CD8-positive, alpha-beta memory T cell (primary cell): ENCODE results near the gene TNFRSF9. TPM values are rescaled to one million over a fixed set of nuclear protein-coding genes. Genes with fewer than 3 reads are reported as not detected.
A peak's percentile ranks its signal among the peaks of the same experiment; 100 is the strongest.

Experiments
- CTCF ChIA-PET: fragments of 350-600 bp; sonication (Branson Sonifier 250); formaldehyde crosslinking; loops from one replicate; lab custom pipeline; 2021; ENCODE audit warnings: antibody characterized with exemption; lab: Charles Lee
- POLR2A ChIA-PET: fragments of 350-600 bp; sonication (Branson Sonifier 250); formaldehyde crosslinking; loops from one replicate; lab custom pipeline; 2021; ENCODE audit warnings: antibody characterized with exemption; lab: Charles Lee
- DNase-seq, 5 donors: peaks; one replicate each; pipeline versions ENCODE4 v3.0.0 to v3.0.0-alpha.2; 2020 to 2022; ENCODE audit warnings: mixed read lengths in 1 of 5
- H3K27ac ChIP-seq: one replicate; pipeline ENCODE4 v1.7.0; 2013; ENCODE audit warnings: low read depth, mild to moderate bottlenecking, low read length, moderate library complexity
- H3K27me3 ChIP-seq: 2 replicates; pipeline ENCODE4 v1.7.0; 2013; ENCODE audit warnings: low read length, mild to moderate bottlenecking; ENCODE audit not compliant: insufficient read depth, poor library complexity, severe bottlenecking
- H3K36me3 ChIP-seq: 2 replicates; pipeline ENCODE4 v1.7.0; 2013; ENCODE audit warnings: mild to moderate bottlenecking, low read length, moderate library complexity; ENCODE audit not compliant: insufficient read depth
- H3K4me1 ChIP-seq: 2 replicates; pipeline ENCODE4 v1.7.0; 2013; ENCODE audit warnings: mild to moderate bottlenecking, low read length, moderate library complexity; ENCODE audit not compliant: insufficient read depth
- H3K4me3 ChIP-seq: 2 replicates; pipeline ENCODE4 v1.7.0; 2013; ENCODE audit warnings: mild to moderate bottlenecking, low read length
- H3K9me3 ChIP-seq: 2 replicates; pipeline ENCODE4 v1.7.0; 2013; ENCODE audit warnings: mild to moderate bottlenecking, low read length
- H3K27ac Mint-ChIP-seq, 8 donors: one replicate each; pipeline ENCODE4 v1.8.0; 2020 to 2021; ENCODE audit warnings: mixed read lengths in 8 of 8, mild to moderate bottlenecking in 6 of 8, inconsistent platforms in 3 of 8, moderate library complexity in 3 of 8
- H3K27me3 Mint-ChIP-seq, 2 donors: one replicate each; pipeline ENCODE4 v1.8.0; 2020 to 2021; ENCODE audit warnings: mixed read lengths in 2 of 2, mild to moderate bottlenecking in 1 of 2, moderate library complexity in 1 of 2
- H3K36me3 Mint-ChIP-seq, 3 donors: one replicate each; pipeline ENCODE4 v1.8.0; 2020 to 2021; ENCODE audit warnings: mixed read lengths in 3 of 3, inconsistent platforms in 1 of 3, mild to moderate bottlenecking in 1 of 3
- H3K4me1 Mint-ChIP-seq, 3 donors: one replicate each; pipeline ENCODE4 v1.8.0; 2020 to 2021; ENCODE audit warnings: mixed read lengths in 3 of 3, inconsistent platforms in 1 of 3, mild to moderate bottlenecking in 1 of 3
- H3K4me3 Mint-ChIP-seq, 7 donors: one replicate each; pipeline ENCODE4 v1.8.0; 2020 to 2021; ENCODE audit warnings: mixed read lengths in 7 of 7, mild to moderate bottlenecking in 6 of 7, moderate library complexity in 4 of 7, inconsistent platforms in 2 of 7
- H3K9me3 Mint-ChIP-seq, 5 donors: one replicate each; pipeline ENCODE4 v1.8.0; 2020 to 2022; ENCODE audit warnings: mixed read lengths in 5 of 5, mild to moderate bottlenecking in 3 of 5, moderate library complexity in 2 of 5, inconsistent platforms in 1 of 5
- polyA plus RNA-seq: library from polyadenylated mRNA; unstranded; fragments of 300-500 nt; fragmentation: Illumina TruSeq; gene quantifications from one replicate; pipeline ENCODE4 v1.2.3, GENCODE V29; 2021
- total RNA-seq, 2 experiments: library from RNA; stranded (reverse); gene quantifications; one replicate each; pipeline ENCODE4 v1.2.3, GENCODE V29; 2021

The TNFRSF9 gene
- total RNA-seq = 100 to 1,000 TPM; 273 to 279 TPM
- 14.4 TPM for polyA plus RNA-seq

GRCh38 chr1:7940745-7941436 is at the start of gene TNFRSF9:
Gene TNFRSF9, minus strand, starts transcription at chr1:7940839. Its CDS starts 845 bp downstream, at chr1:7939994.
- POLR2A ChIA-PET = interaction anchor here (0.6 kb wide), 1 partner anchor 26 kb away, joined by 11 read pairs; no protein-coding TSS in a partner anchor
- peak within 1 kb of the TSS; percentile 76 to 87 (median 82) for H3K4me3 Mint-ChIP-seq
- peak within 1 kb of the TSS in 7 of 8 donors; percentile 75 to 96 (median 87) for H3K27ac Mint-ChIP-seq
- H3K4me3 ChIP-seq = no peak within 1 kb of the TSS
- peak in 4 of 5 donors; percentile 30 to 76 (median 60) for DNase-seq
- peaks cover 52 to 65% (median 63%) of the 10 kb centered on the region in 3 donors for H3K4me1 Mint-ChIP-seq
- no peaks in the 10 kb centered on the region for H3K9me3 Mint-ChIP-seq
- no peak within 1 kb of the TSS for H3K27ac ChIP-seq
- H3K36me3 ChIP-seq = no peaks in the 10 kb centered on the region
- no peaks in the 10 kb centered on the region for H3K36me3 Mint-ChIP-seq
- no peaks in the 10 kb centered on the region for H3K27me3 ChIP-seq
- H3K9me3 ChIP-seq = no peaks in the 10 kb centered on the region
- CTCF ChIA-PET = interaction anchor here (0.8 to 2.3 kb wide), 9 partner anchors 9 to 44 kb away, joined by 3 to 9 read pairs (median 3); partner anchors contain the start of gene PARK7
- H3K27me3 Mint-ChIP-seq = peaks cover 8 to 29% of the 10 kb centered on the region in 2 donors
- peaks cover 25% of the 10 kb centered on the region for H3K4me1 ChIP-seq

- CTCF ChIA-PET = no interaction called here
- H3K36me3 Mint-ChIP-seq = peaks cover 12 to 48% (median 13%) of the 10 kb centered on the region in 3 donors
- no peak overlapping the region for H3K4me3 ChIP-seq
- no peaks in the 10 kb centered on the region for H3K9me3 ChIP-seq
- no peaks in the 10 kb centered on the region for H3K4me1 ChIP-seq
- peaks cover 17% of the 10 kb centered on the region for H3K36me3 ChIP-seq
- no peak for DNase-seq
- H3K27ac Mint-ChIP-seq = peak overlapping the region in 6 of 8 donors; percentile 4 to 98 (median 82)
- no peak overlapping the region for H3K27ac ChIP-seq
- peaks cover 0 to 2% (median 0%) of the 10 kb centered on the region in 5 donors for H3K9me3 Mint-ChIP-seq
- H3K27me3 Mint-ChIP-seq = no peaks in the 10 kb centered on the region
- H3K4me1 Mint-ChIP-seq = peaks cover 0 to 9% (median 2%) of the 10 kb centered on the region in 3 donors
- H3K27me3 ChIP-seq = no peaks in the 10 kb centered on the region
- H3K4me3 Mint-ChIP-seq = no peak overlapping the region
- POLR2A ChIA-PET = no interaction called here
Measured at GRCh38 chr1:7989762-7990428, 49.3 kb upstream of the TNFRSF9 start.

DNA sequence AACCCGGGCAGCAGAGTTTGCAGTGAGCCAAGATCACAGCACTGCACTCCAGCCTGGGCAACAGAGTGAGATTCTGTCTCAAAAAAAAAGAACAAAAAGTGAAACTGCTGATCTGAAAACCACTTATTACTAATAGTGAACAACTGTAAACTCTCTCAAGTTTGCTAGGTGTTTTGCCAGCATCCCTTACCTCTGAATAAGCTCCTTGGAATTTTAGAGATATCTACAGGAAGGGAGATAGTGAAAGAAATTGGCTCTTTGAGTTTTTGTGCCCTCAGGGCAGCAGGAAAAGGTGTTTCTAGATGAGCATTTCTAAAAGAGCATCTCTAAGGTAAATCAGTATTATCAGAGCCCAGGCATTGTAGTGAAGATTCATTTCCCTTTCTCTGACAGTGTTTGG is 47.9 kb upstream of the TNFRSF9 start:
- Histone ChIP-seq H3K9me3 (no peaks in the 10 kb centered on the region), H3K27ac (no peak overlapping the region), H3K4me1 (no peaks in the 10 kb centered on the region), H3K27me3 (no peaks in the 10 kb centered on the region), H3K36me3 (peaks cover 30% of the 10 kb centered on the region), H3K4me3 (no peak overlapping the region)
- peaks cover 12 to 59% (median 13%) of the 10 kb centered on the region in 3 donors for H3K36me3 Mint-ChIP-seq
- H3K27ac Mint-ChIP-seq = peak overlapping the region in 2 of 8 donors; percentile 72
- ChIA-PET CTCF (no interaction called here), POLR2A (no interaction called here)
- H3K4me1 Mint-ChIP-seq = peaks cover 0 to 9% (median 0%) of the 10 kb centered on the region in 3 donors
- H3K4me3 Mint-ChIP-seq = no peak overlapping the region
- DNase-seq = no peak
- peaks cover 0 to 2% of the 10 kb centered on the region in 2 donors for H3K27me3 Mint-ChIP-seq
- H3K9me3 Mint-ChIP-seq = peaks cover 0 to 2% (median 0%) of the 10 kb centered on the region in 5 donors

GRCh38 chr1:7987528-7987927 is 46.9 kb upstream of the TNFRSF9 start:
- no peak overlapping the region for H3K27ac ChIP-seq
- H3K4me1 ChIP-seq = peaks cover 2% of the 10 kb centered on the region
- H3K27me3 Mint-ChIP-seq = peaks cover 0 to 2% of the 10 kb centered on the region in 2 donors
- ChIA-PET CTCF (no interaction called here), POLR2A (no interaction called here)
- DNase-seq = no peak
- H3K4me3 Mint-ChIP-seq = no peak overlapping the region
- peaks cover 0 to 2% (median 0%) of the 10 kb centered on the region in 5 donors for H3K9me3 Mint-ChIP-seq
- no peaks in the 10 kb centered on the region for H3K9me3 ChIP-seq
- peaks cover 3 to 14% (median 6%) of the 10 kb centered on the region in 3 donors for H3K4me1 Mint-ChIP-seq
- H3K36me3 ChIP-seq = peaks cover 37% of the 10 kb centered on the region
- no peak overlapping the region for H3K4me3 ChIP-seq
- H3K27me3 ChIP-seq = no peaks in the 10 kb centered on the region
- H3K36me3 Mint-ChIP-seq = peaks cover 12 to 64% (median 13%) of the 10 kb centered on the region in 3 donors
- peak overlapping the region in 1 of 8 donors; percentile 36 for H3K27ac Mint-ChIP-seq

DNA sequence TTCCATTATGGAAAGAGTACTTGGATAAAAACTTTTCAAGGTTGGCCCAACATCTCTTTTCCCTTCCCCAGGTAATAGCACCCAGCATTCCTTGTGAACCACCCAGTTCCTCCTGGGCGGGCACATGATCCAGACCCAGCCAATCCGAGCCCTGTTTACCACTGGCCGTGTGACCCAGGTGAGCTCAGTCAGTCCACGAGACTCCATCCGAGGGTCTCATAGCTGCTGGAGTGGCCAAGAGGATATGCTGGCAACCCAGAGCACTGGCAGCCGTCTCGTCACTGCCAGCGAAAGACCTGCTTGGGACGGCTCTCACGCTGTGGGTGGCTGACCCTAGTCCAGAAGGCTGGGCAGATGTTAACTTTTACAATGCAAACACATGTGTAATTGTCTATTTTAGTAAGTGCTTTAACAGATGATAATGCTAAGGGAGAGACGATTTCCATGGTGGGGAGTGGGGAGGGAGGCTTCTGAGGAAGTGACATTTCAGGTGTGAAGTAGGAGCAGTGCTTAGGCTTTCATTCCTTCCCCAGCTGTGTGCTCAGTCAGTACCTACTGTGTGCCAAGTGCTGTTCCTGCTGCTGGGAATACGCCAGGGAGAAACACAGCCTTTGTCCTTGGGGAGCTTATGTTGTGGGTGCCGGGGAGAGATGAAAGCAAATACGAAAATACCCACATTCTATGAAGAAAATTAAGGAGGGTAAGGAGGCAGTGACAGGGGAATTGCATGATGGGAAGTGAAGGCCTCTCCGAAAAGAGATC is 45.4 kb upstream of the TNFRSF9 start:
- peaks cover 13 to 69% (median 16%) of the 10 kb centered on the region in 3 donors for H3K36me3 Mint-ChIP-seq

DNA sequence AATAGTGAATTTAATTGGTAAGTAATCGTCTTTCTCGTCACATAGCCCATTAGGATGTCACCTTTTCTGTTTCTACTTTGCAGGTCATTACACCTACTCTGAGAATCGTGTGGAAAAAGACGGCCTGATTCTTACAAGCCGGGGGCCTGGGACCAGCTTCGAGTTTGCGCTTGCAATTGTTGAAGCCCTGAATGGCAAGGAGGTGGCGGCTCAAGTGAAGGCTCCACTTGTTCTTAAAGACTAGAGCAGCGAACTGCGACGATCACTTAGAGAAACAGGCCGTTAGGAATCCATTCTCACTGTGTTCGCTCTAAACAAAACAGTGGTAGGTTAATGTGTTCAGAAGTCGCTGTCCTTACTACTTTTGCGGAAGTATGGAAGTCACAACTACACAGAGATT is 44.2 kb upstream of the TNFRSF9 start:
- H3K4me3 Mint-ChIP-seq = no peak overlapping the region
- H3K27ac Mint-ChIP-seq = no peak overlapping the region
- Histone ChIP-seq H3K9me3 (no peaks in the 10 kb centered on the region), H3K4me1 (peaks cover 7% of the 10 kb centered on the region), H3K4me3 (no peak overlapping the region), H3K27me3 (no peaks in the 10 kb centered on the region), H3K36me3 (peaks cover 43% of the 10 kb centered on the region), H3K27ac (no peak overlapping the region)
- peaks cover 5 to 77% (median 11%) of the 10 kb centered on the region in 3 donors for H3K36me3 Mint-ChIP-seq
- no peaks in the 10 kb centered on the region for H3K9me3 Mint-ChIP-seq
- H3K4me1 Mint-ChIP-seq = peaks cover 9 to 11% (median 11%) of the 10 kb centered on the region in 3 donors
- ChIA-PET POLR2A (no interaction called here), CTCF (interaction anchor here (1.0 to 2.4 kb wide), 5 partner anchors 9 to 365 kb away, joined by 3 to 9 read pairs (median 5); no protein-coding TSS in a partner anchor)
- H3K27me3 Mint-ChIP-seq = peaks cover 0 to 2% of the 10 kb centered on the region in 2 donors
- DNase-seq = no peak

More for the DNA sequence above, 45.4 kb upstream of the TNFRSF9 start:
- Mint-ChIP-seq H3K4me1 (peaks cover 7 to 19% (median 11%) of the 10 kb centered on the region in 3 donors), H3K27me3 (peaks cover 0 to 2% of the 10 kb centered on the region in 2 donors), H3K4me3 (no peak overlapping the region), H3K27ac (peak overlapping the region in 2 of 8 donors; percentile 39 to 52), H3K9me3 (peaks cover 0 to 2% (median 0%) of the 10 kb centered on the region in 5 donors)
- DNase-seq = no peak
- Histone ChIP-seq H3K27me3 (no peaks in the 10 kb centered on the region), H3K27ac (no peak overlapping the region), H3K9me3 (no peaks in the 10 kb centered on the region), H3K4me3 (no peak overlapping the region), H3K36me3 (peaks cover 37% of the 10 kb centered on the region), H3K4me1 (peaks cover 7% of the 10 kb centered on the region)
- ChIA-PET CTCF (no interaction called here), POLR2A (no interaction called here)

DNA sequence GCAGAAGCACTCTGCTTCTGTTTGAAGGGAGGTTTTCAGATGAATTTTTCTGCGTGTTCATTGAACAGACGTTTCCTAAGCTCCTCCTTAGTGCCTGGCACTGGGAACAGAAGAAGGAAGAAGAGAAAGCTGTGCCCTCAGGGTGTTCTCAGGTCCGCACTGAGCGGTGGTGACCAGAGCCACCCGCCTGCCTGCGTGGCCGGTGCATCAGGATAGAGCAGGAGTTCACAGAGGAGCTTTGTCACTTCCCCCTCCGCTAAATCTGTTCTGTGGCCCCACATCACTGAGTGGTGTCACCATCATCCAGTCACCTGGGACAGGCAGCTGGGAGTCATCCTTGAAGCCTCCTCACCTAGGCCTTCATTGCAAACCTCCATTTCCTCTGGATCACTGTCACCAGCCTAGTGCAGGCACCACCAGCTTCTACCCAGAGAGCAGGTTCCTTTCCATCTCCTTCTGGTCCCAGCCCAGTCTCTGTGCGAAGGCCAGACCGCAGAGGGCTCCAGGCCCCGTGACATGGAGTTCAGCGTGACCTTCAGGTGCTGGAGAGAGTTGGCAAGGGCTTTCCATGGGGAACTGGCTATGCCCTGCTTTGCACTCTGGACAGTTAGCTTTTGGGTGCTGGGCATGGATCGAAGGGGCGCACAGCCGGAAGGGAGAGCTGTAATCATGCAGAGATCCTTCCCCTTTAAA is 42.6 kb upstream of the TNFRSF9 start:
- Mint-ChIP-seq H3K36me3 (peaks cover 9 to 82% (median 9%) of the 10 kb centered on the region in 3 donors), H3K9me3 (no peaks in the 10 kb centered on the region), H3K27ac (no peak overlapping the region), H3K4me1 (peaks cover 9 to 14% (median 10%) of the 10 kb centered on the region in 3 donors), H3K27me3 (peaks cover 0 to 2% of the 10 kb centered on the region in 2 donors), H3K4me3 (no peak overlapping the region)
- ChIA-PET POLR2A (interaction anchor here (0.5 to 0.6 kb wide), 2 partner anchors 369 to 883 kb away, joined by 3 to 5 read pairs; no protein-coding TSS in a partner anchor), CTCF (interaction anchor here (0.6 to 2.5 kb wide), 6 partner anchors 8 to 366 kb away, joined by 3 to 10 read pairs (median 4); no protein-coding TSS in a partner anchor)
- H3K4me1 ChIP-seq = peaks cover 7% of the 10 kb centered on the region
- H3K9me3 ChIP-seq = no peaks in the 10 kb centered on the region
- no peaks in the 10 kb centered on the region for H3K27me3 ChIP-seq
- H3K4me3 ChIP-seq = no peak overlapping the region
- H3K36me3 ChIP-seq = peaks cover 53% of the 10 kb centered on the region
- no peak for DNase-seq
- no peak overlapping the region for H3K27ac ChIP-seq
